ENCODE measurements around the gene BRD8.

- TF ChIP-seq POLR2AphosphoS5 (IDR thresholded peaks at IDR 0.05; ENCODE audit: borderline replicate concordance, low read depth, low read length) (no peak; the same call in 1 of the 2 replicates), EZH2 (IDR thresholded peaks at IDR 0.05) (no peak)
These were observed 7.6 kb upstream of the BRD8 start for GRCh38 chr5:138186002-138186447.
